Gastroesophageal sphincter (tissue), 4 donors: Measurements from ENCODE around the gene TBC1D10A. TPM values are rescaled to one million over a fixed set of nuclear protein-coding genes. Genes with fewer than 3 reads are reported as not detected.

Experiments used
- ATAC-seq: fragments of 150-250 bp; one replicate; pipeline ENCODE4 v1.9.1; 2016; ENCODE audit warnings: mild to moderate bottlenecking, moderate library complexity
- H3K27ac ChIP-seq, 4 donors: fragments of 200-600 bp; sonication (generic) in 3 of 4; 1 replicate in 3 of 4; 2 replicates in 1 of 4; pipeline ENCODE4 v1.5.1; 2016 to 2019
- H3K27me3 ChIP-seq: fragments of 200-600 bp; sonication (generic); one replicate; pipeline ENCODE4 v1.5.1; 2019
- H3K36me3 ChIP-seq, 2 donors: fragments of 200-600 bp; sonication (generic); one replicate each; pipeline ENCODE4 v1.5.1; 2019; ENCODE audit warnings: control low read depth in 1 of 2
- H3K4me1 ChIP-seq, 3 donors: fragments of 200-600 bp; sonication (generic); 1 replicate in 2 of 3; 2 replicates in 1 of 3; pipeline ENCODE4 v1.5.1; 2016 to 2019; ENCODE audit warnings: control low read depth in 2 of 3
- H3K4me3 ChIP-seq, 2 donors: fragments of 200-600 bp; sonication (generic); one replicate each; pipeline ENCODE4 v1.5.1; 2019; ENCODE audit warnings: mild to moderate bottlenecking in 1 of 2, moderate library complexity in 1 of 2
- H3K9me3 ChIP-seq, 3 donors: fragments of 200-600 bp; sonication (generic); one replicate each; pipeline ENCODE4 v1.5.1; 2017 to 2019; ENCODE audit warnings: control low read depth in 2 of 3
- CTCF ChIP-seq, 4 experiments: fragments of 200-600 bp in 2 of 4; fragments of 450-650 bp in 2 of 4; sonication (generic) in 1 of 4; IDR thresholded peaks; one replicate each; pipeline ENCODE4 v1.5.1; 2017 to 2019; ENCODE audit warnings: antibody characterized with exemption in 4 of 4, mild to moderate bottlenecking in 2 of 4, moderate library complexity in 2 of 4
- EP300 ChIP-seq: sonication (generic); formaldehyde crosslinking; IDR thresholded peaks from one replicate; pipeline ENCODE4 v1.6.1; 2017; ENCODE audit warnings: antibody characterized with exemption, mild to moderate bottlenecking
- POLR2A ChIP-seq, 2 donors: fragments of 450-650 bp; IDR thresholded peaks; one replicate each; pipeline ENCODE4 v1.6.1; 2017; ENCODE audit warnings: antibody characterized with exemption in 2 of 2, mild to moderate bottlenecking in 2 of 2, moderate library complexity in 1 of 2
- POLR2AphosphoS5 ChIP-seq: sonication (generic); formaldehyde crosslinking; IDR thresholded peaks from one replicate; pipeline ENCODE4 v1.6.1; 2017; ENCODE audit warnings: antibody characterized with exemption
- WGBS, 2 donors: methylation state at CpG; one replicate each; pipeline ENCODE4 v1.1.5; 2018; ENCODE audit warnings: low coverage in 1 of 2; 5-methylcytosine and 5-hydroxymethylcytosine counted together
- total RNA-seq, 4 donors: library from RNA; depleted of rRNA; stranded (reverse); fragments of >200 nt; gene quantifications; one replicate each; pipeline ENCODE4 v1.1.0, GENCODE V29; 2016

Gene TBC1D10A
- total RNA-seq, 4 donors from 2014 or later, result 25.3 to 30.8 (median 26.0) TPM

- no peak for TF ChIP-seq EP300
- no peak for TF ChIP-seq POLR2A (IDR thresholded peaks at IDR 0.05)
- TF ChIP-seq CTCF (IDR thresholded peaks at IDR 0.05), result no peak
- no peak for TF ChIP-seq POLR2AphosphoS5
- WGBS, 2 donors, result 88% methylated on average over 4 of the region's 5 CpGs; no CpG with 5 or more reads in 1 of the 2 donors
Measured at GRCh38 chr22:30327864-30328345, 1.2 kb upstream of the TBC1D10A start.

GRCh38 chr22:30326255-30326705 lies 461 bp downstream of the TBC1D10A start:
- no peak for TF ChIP-seq CTCF (IDR thresholded peaks at IDR 0.05)
- TF ChIP-seq POLR2AphosphoS5, result no peak
- TF ChIP-seq POLR2A (IDR thresholded peaks at IDR 0.05), result no peak
- no peak for TF ChIP-seq EP300
- WGBS, 2 donors, result 3% methylated on average over 10 of the region's 34 CpGs; no CpG with 5 or more reads in 1 of the 2 donors
- no peaks in the 10 kb centered on the region for H3K27me3 ChIP-seq
- ATAC-seq, result peak; percentile 54
- H3K4me3 ChIP-seq, result peak overlapping the region; percentile 67 to 78
- peak overlapping the region; percentile 68 to 93 (median 86) for H3K27ac ChIP-seq
- H3K36me3 ChIP-seq, result peaks cover 0 to 15% of the 10 kb centered on the region in 2 donors
- peaks cover 0 to 59% (median 37%) of the 10 kb centered on the region in 3 donors for H3K4me1 ChIP-seq
- no peaks in the 10 kb centered on the region for H3K9me3 ChIP-seq

More at GRCh38 chr22:30327864-30328345, 1.2 kb upstream of the TBC1D10A start:
- Histone ChIP-seq H3K36me3 (peaks cover 0 to 30% of the 10 kb centered on the region in 2 donors), H3K4me1 (peaks cover 0 to 43% (median 26%) of the 10 kb centered on the region in 3 donors), H3K9me3 (no peaks in the 10 kb centered on the region), H3K27ac (peak overlapping the region in 3 of 4 donors; percentile 29 to 89 (median 83)), H3K27me3 (no peaks in the 10 kb centered on the region), H3K4me3 (no peak overlapping the region)
- no peak for ATAC-seq

- TF ChIP-seq POLR2AphosphoS5, result no peak
- no peak for TF ChIP-seq EP300
- no peak for TF ChIP-seq POLR2A (IDR thresholded peaks at IDR 0.05)
- H3K36me3 ChIP-seq, result peaks cover 0 to 15% of the 10 kb centered on the region in 2 donors
- H3K4me3 ChIP-seq, result peak overlapping the region; percentile 67 to 78
- H3K4me1 ChIP-seq, result peaks cover 0 to 64% (median 42%) of the 10 kb centered on the region in 3 donors
- no peaks in the 10 kb centered on the region for H3K27me3 ChIP-seq
- no peaks in the 10 kb centered on the region for H3K9me3 ChIP-seq
- whole genome bisulfite sequencing, 2 donors, result 0% methylated on average over 3 of the region's 14 CpGs; no CpG with 5 or more reads in 1 of the 2 donors
- H3K27ac ChIP-seq, result peak overlapping the region; percentile 68 to 93 (median 86)
- no peak for ATAC-seq
Measured at GRCh38 chr22:30325724-30326254, 952 bp downstream of the TBC1D10A start.

- Histone ChIP-seq H3K27ac (peak overlapping the region; percentile 68 to 93 (median 86)), H3K4me3 (peak overlapping the region; percentile 67 to 78), H3K4me1 (peaks cover 0 to 70% (median 43%) of the 10 kb centered on the region in 3 donors), H3K36me3 (peaks cover 0 to 15% of the 10 kb centered on the region in 2 donors), H3K9me3 (no peaks in the 10 kb centered on the region), H3K27me3 (no peaks in the 10 kb centered on the region)
- 20 to 40% methylated on average over 2 to 3 of the region's 5 CpGs for WGBS, 2 donors
- ATAC-seq, result peak; percentile 59
- no peak for TF ChIP-seq EP300
- peak; percentile 56 for TF ChIP-seq POLR2AphosphoS5
Measured at GRCh38 chr22:30325065-30325720, 1.5 kb downstream of the TBC1D10A start.

GRCh38 chr22:30324014-30324730 lies 2.6 kb downstream of the TBC1D10A start:
- Histone ChIP-seq H3K36me3 (peaks cover 0 to 23% of the 10 kb centered on the region in 2 donors), H3K4me1 (peaks cover 0 to 80% (median 50%) of the 10 kb centered on the region in 3 donors), H3K4me3 (peak overlapping the region; percentile 67 to 78), H3K27ac (peak overlapping the region; percentile 32 to 93 (median 86)), H3K9me3 (no peaks in the 10 kb centered on the region), H3K27me3 (no peaks in the 10 kb centered on the region)
- WGBS, 2 donors, result 25 to 55% methylated on average over 2 to 5 of the region's 8 CpGs
- no peak for ATAC-seq
- no peak for TF ChIP-seq POLR2AphosphoS5
- no peak for TF ChIP-seq POLR2A (IDR thresholded peaks at IDR 0.05)
- no peak for TF ChIP-seq EP300
- TF ChIP-seq CTCF (IDR thresholded peaks at IDR 0.05), result no peak
